Measurements from ENCODE around the gene IFT80.

IFT80 gene

DNA sequence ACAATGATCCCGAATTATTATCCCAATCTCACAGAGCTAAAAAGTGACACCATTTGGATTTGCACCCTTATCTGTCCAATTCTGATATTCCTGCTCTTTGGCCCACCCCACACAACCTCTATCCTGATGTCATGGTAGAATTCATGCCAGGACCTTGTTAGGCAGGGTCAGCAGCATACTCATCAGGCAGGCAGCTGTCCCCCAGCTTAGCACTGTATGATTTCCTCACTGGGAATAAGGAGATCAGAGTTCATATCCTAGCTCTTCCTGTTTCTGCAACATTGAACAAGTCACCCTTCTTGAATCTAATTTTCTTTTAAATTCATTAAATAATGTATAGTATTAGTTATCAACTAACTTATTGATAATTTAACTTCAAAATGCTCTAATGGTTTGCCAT is 185.8 kb downstream of the IFT80 start:
- DNase-seq (ENCODE audit: low read depth in 1 of 2, low spot score in 1 of 2) = no peak

DNA sequence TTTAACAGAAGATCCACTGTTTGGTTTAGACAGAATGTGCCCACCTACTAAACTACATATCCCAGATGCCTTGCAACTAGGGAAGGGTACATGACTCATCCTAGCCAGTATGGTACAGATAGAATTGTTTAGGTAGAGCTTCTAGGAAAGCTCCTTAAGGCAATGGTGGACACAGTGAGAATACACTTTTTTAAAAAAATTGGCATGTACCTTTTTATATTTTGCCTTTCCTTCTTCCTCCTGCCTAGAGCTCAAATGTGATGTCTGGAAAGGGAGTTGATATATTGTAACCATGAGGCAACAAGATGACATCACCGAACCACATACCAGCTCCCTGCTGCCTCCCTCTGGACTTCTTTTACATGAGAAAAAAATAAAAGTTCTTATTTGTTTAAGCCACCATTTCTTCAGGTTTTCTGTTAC is 188.2 kb downstream of the IFT80 start:
- no peak for DNase-seq (ENCODE audit: low read depth in 1 of 2, low spot score in 1 of 2)

DNA sequence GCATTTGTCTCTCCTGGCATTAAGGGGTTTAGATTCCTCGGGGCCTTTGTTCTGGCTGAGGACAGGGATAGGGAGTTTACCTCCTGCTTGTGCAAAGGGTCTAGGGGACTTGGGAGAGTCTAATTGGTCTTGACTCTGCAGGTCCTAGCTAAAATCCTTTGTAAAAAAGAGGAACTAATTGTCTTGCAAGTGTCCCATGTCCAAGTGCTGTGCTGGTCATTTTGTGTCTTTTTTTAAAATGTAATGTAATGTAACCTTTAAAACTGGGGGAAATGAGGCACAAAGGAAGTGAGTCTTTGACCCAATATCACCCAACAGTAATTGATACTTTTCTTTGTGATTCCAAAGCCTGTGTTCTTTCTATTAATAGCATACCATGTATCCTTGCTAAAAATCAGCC is 188.7 kb downstream of the IFT80 start:
- DNase-seq (ENCODE audit: low read depth in 1 of 2, low spot score in 1 of 2) = no peak

Data from stimulated activated CD4-positive, alpha-beta T cell treated with anti-CD3 and anti-CD28 coated beads, Interleukin-15, amount 100 ng/mL, for 1 hour (primary cell).